Erythroblast (primary cell): Measurements from ENCODE around the gene COBLL1.

Source experiments
- GATA1 ChIP-seq: IDR thresholded peaks from 2 replicates; pipeline ENCODE4 v1.6.1; 2011; ENCODE audit warnings: low read depth, mild to moderate bottlenecking, control low read depth, low read length, moderate library complexity
- POLR2A ChIP-seq: IDR thresholded peaks from 2 replicates; pipeline ENCODE4 v1.6.1; 2011; ENCODE audit warnings: mild to moderate bottlenecking, low read length

GRCh38 chr2:164800572-164800971 lies 41.1 kb downstream of the COBLL1 start:
- no peak for TF ChIP-seq POLR2A
- no peak for TF ChIP-seq GATA1
